Ishikawa (cell line): Measurements from ENCODE around the gene NANOS1.

Experiments
- CREB1 ChIP-seq: IDR thresholded peaks from 2 replicates; pipeline ENCODE4 v1.6.1; 2012; ENCODE audit warnings: low read depth
- EGR1 ChIP-seq: IDR thresholded peaks from 2 replicates; pipeline ENCODE4 v1.6.1; 2012
- EP300 ChIP-seq: IDR thresholded peaks from 2 replicates; pipeline ENCODE4 v1.6.1; 2012; ENCODE audit warnings: borderline replicate concordance
- FOXM1 ChIP-seq: IDR thresholded peaks from 2 replicates; pipeline ENCODE4 v1.6.1; 2012; ENCODE audit warnings: low read depth, borderline replicate concordance
- MAX ChIP-seq: IDR thresholded peaks from 2 replicates; pipeline ENCODE4 v1.6.1; 2012
- NFIC ChIP-seq: IDR thresholded peaks from 2 replicates; pipeline ENCODE4 v1.6.1; 2012
- RAD21 ChIP-seq: IDR thresholded peaks from 2 replicates; pipeline ENCODE4 v1.6.1; 2012; ENCODE audit warnings: low read depth
- REST ChIP-seq: IDR thresholded peaks from 2 replicates; pipeline ENCODE4 v1.6.1; 2012; ENCODE audit warnings: low read depth, mild to moderate bottlenecking
- TAF1 ChIP-seq: IDR thresholded peaks from 2 replicates; pipeline ENCODE4 v1.6.1; 2012; ENCODE audit warnings: low read depth, mild to moderate bottlenecking
- TCF12 ChIP-seq: IDR thresholded peaks from 2 replicates; pipeline ENCODE4 v1.6.1; 2012; ENCODE audit warnings: low read depth
- TEAD4 ChIP-seq: IDR thresholded peaks from 2 replicates; pipeline ENCODE4 v1.6.1; 2012
- USF1 ChIP-seq: IDR thresholded peaks from 2 replicates; pipeline ENCODE4 v1.6.1; 2012
- YY1 ChIP-seq: IDR thresholded peaks from 2 replicates; pipeline ENCODE4 v1.6.1; 2012; ENCODE audit warnings: low read depth
- ZBTB7A ChIP-seq: IDR thresholded peaks from 2 replicates; pipeline ENCODE4 v1.6.1; 2012; ENCODE audit warnings: low read depth

NANOS1 gene

GRCh38 chr10:119078422-119079179 lies 49.1 kb downstream of the NANOS1 start:
- no peak for TF ChIP-seq EGR1
- no peak for TF ChIP-seq ZBTB7A
- TF ChIP-seq NFIC, result no peak
- TF ChIP-seq MAX, result no peak
- TF ChIP-seq USF1, result no peak
- TF ChIP-seq RAD21, result no peak

- TF ChIP-seq CREB1 (no peak), TAF1 (no peak; the same call in 1 of the 2 replicates), TCF12 (0 out of 2 replicates have a peak, but pooled peaks have one; percentile 3), ZBTB7A (no peak), EP300 (no peak), YY1 (peak; percentile 91), NFIC (0 out of 2 replicates have a peak, but pooled peaks have one; percentile 5), USF1 (no peak), TEAD4 (0 out of 2 replicates have a peak, but pooled peaks have one; percentile 19), MAX (peak; percentile 63), EGR1 (peak; percentile 86), FOXM1 (no peak)
Measured at GRCh38 chr10:119079599-119080520, 50.3 kb downstream of the NANOS1 start.

GRCh38 chr10:119080521-119081259 lies 51.2 kb downstream of the NANOS1 start, which contains the start of gene EIF3A:
Gene EIF3A (minus strand): TSS chr10:119080817. CDS start chr10:119080676, 141 bp downstream.
- peak; percentile 84 for TF ChIP-seq CREB1
- TF ChIP-seq FOXM1, result 0 out of 2 replicates have a peak, but pooled peaks have one; percentile 16
- no peak for TF ChIP-seq NFIC
- TF ChIP-seq TAF1, result peak; percentile 99
- TF ChIP-seq USF1, result peak; percentile 98
- 0 out of 2 replicates have a peak, but pooled peaks have one; percentile 21 for TF ChIP-seq REST
- peak; percentile 97 for TF ChIP-seq MAX
- TF ChIP-seq YY1, result peak; percentile 82; the same call in 1 of the 2 replicates
- TF ChIP-seq RAD21, result no peak
